Peyer's patch (tissue), 4 donors: Measurements from ENCODE around the gene TSPAN9. TPM values are rescaled to one million over a fixed set of nuclear protein-coding genes. Genes with fewer than 3 reads are reported as not detected.

Experiments used
- DNase-seq, 3 donors: peaks; one replicate each; pipeline ENCODE4 v3.0.0-alpha.2; 2017 to 2019
- H3K27ac ChIP-seq, 4 donors: fragments of 200-600 bp; sonication (generic); one replicate each; pipeline ENCODE4 v1.5.1; 2016 to 2019
- H3K27me3 ChIP-seq, 2 donors: fragments of 200-600 bp; sonication (generic); one replicate each; pipeline ENCODE4 v1.5.1; 2019
- H3K36me3 ChIP-seq, 3 donors: fragments of 200-600 bp; sonication (generic); one replicate each; pipeline ENCODE4 v1.5.1; 2016 to 2019
- H3K4me1 ChIP-seq, 4 donors: fragments of 200-600 bp; sonication (generic); one replicate each; pipeline ENCODE4 v1.5.1; 2016 to 2019
- H3K4me3 ChIP-seq, 4 donors: fragments of 200-600 bp; sonication (generic); 1 replicate in 3 of 4; 2 replicates in 1 of 4; pipeline ENCODE4 v1.5.1; 2016 to 2019; ENCODE audit warnings: mild to moderate bottlenecking in 1 of 4
- H3K9me3 ChIP-seq, 4 donors: fragments of 200-600 bp; sonication (generic); one replicate each; pipeline ENCODE4 v1.5.1; 2016 to 2019; ENCODE audit warnings: mild to moderate bottlenecking in 1 of 4
- POLR2A ChIP-seq, 2 donors: fragments of 450-650 bp; IDR thresholded peaks; one replicate each; pipeline ENCODE4 v1.5.1; 2017; ENCODE audit warnings: antibody characterized with exemption in 2 of 2, mild to moderate bottlenecking in 2 of 2, moderate library complexity in 2 of 2
- total RNA-seq, 4 donors: library from RNA; depleted of rRNA; stranded (reverse); fragments of >200 nt; gene quantifications; one replicate each; pipeline ENCODE4 v1.1.0, GENCODE V29; 2016
- TF ChIP-seq, protein P1 (sequence below), 6 experiments: fragments of 450-650 bp in 4 of 6; fragments of 200-600 bp in 2 of 6; sonication (generic) in 1 of 6; IDR thresholded peaks; one replicate each; pipeline ENCODE4 v1.5.1; 2017 to 2019; ENCODE audit warnings: antibody characterized with exemption in 6 of 6, mild to moderate bottlenecking in 3 of 6, moderate library complexity in 1 of 6

TSPAN9 gene
- total RNA-seq, 4 donors from 2014 or later, result 7.5 to 23.9 (median 11.8) TPM

DNA sequence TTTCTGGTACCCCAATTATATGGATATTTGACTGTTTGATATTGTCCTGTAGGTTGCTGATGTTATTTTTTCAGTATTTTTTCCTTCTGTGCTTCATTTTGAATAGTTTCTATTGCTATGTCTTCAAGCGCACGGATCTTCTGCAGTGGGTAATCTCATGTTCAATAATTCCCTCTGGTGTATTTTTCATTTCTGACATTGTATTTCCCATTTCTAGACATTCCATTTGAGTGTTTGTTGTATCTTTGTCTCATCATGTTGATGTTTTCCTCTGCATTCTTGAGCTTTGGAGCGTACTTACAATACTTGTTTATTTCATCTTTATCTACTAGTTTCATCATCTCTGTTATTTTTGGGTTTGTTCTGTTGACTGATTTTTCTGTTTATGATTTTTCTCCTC lies 22.0 kb downstream of the TSPAN9 start:
- H3K9me3 ChIP-seq, result no peaks in the 10 kb centered on the region

DNA sequence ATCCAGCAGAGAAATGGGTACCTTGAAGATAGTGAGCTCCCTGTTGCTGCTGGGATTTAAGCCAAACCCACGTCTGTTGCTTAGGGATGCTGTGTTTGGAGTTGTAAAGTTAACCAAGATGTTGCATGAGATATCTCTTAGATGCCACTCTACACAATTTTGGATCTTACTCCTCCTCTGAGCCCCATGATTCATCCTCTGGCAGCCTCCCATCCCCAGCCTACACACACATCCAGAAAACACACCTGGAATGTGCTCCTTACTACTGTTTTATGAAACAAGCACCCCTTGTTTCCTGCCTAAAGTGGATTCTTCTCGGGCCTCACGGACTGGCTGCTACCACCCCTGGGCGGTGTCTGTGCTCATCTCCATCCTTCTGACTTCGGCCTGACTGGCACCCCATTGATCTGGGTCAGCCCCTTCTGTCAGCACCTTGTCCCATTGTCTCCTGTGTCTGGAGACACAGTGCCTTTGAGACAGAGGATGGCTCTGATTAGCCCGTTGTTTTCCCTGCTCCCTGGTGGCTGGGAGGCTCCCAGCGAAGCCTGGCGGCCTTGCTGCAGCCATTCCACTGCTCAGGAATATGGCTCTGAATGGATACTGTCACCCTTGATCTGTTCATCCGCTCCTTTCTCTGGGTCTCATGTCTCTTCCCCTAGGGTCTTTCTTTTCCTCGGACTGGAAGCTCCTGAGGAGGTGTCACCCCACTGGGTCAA lies 24.3 kb downstream of the TSPAN9 start:
- Histone ChIP-seq H3K4me3 (no peak overlapping the region), H3K9me3 (no peaks in the 10 kb centered on the region), H3K4me1 (peaks cover 0 to 24% (median 2%) of the 10 kb centered on the region in 4 donors), H3K27me3 (no peaks in the 10 kb centered on the region), H3K36me3 (no peaks in the 10 kb centered on the region), H3K27ac (no peak overlapping the region)
- TF ChIP-seq, protein P1, sequence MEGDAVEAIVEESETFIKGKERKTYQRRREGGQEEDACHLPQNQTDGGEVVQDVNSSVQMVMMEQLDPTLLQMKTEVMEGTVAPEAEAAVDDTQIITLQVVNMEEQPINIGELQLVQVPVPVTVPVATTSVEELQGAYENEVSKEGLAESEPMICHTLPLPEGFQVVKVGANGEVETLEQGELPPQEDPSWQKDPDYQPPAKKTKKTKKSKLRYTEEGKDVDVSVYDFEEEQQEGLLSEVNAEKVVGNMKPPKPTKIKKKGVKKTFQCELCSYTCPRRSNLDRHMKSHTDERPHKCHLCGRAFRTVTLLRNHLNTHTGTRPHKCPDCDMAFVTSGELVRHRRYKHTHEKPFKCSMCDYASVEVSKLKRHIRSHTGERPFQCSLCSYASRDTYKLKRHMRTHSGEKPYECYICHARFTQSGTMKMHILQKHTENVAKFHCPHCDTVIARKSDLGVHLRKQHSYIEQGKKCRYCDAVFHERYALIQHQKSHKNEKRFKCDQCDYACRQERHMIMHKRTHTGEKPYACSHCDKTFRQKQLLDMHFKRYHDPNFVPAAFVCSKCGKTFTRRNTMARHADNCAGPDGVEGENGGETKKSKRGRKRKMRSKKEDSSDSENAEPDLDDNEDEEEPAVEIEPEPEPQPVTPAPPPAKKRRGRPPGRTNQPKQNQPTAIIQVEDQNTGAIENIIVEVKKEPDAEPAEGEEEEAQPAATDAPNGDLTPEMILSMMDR (IDR thresholded peaks at IDR 0.05), result no peak
- TF ChIP-seq POLR2A (IDR thresholded peaks at IDR 0.05), result no peak
- no peak for DNase-seq

More for the DNA sequence above, 22.0 kb downstream of the TSPAN9 start:
- peaks cover 0 to 15% (median 2%) of the 10 kb centered on the region in 4 donors for H3K4me1 ChIP-seq
- H3K36me3 ChIP-seq, result no peaks in the 10 kb centered on the region
- TF ChIP-seq, protein P1 (IDR thresholded peaks at IDR 0.05), result no peak
- TF ChIP-seq POLR2A (IDR thresholded peaks at IDR 0.05), result no peak
- no peak overlapping the region for H3K4me3 ChIP-seq
- no peak overlapping the region for H3K27ac ChIP-seq
- no peak for DNase-seq
- no peaks in the 10 kb centered on the region for H3K27me3 ChIP-seq

DNA sequence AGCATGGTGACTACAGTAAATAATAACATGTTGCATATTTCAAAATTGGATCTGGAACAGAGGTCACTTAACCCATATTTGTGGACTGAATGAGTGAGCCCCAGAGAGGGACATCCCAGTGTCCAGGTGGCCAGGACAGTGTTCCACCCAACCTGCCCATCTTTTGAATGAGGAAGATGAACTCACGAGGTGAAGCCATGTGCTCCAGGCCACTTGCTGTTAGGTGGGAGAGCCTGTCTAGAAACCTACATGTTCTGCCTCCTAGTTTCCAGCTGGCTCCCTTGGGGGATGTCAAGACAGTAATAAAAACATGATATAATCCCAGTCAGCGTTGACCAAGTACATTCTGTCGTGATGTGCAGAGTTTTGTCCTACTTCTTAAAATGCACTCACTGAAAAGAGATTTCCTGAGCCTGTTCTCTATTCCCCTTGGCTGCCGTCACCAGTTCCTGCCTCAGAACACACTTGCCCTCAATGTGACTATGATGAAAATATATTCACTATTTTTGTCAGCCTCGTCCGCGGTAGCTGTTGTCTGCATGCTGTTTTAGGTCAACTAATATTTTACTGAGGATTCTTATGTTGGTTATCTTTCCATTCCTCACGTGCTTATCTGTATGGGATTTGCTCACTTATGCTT lies 25.7 kb downstream of the TSPAN9 start:
- no peak overlapping the region for H3K27ac ChIP-seq
- no peaks in the 10 kb centered on the region for H3K27me3 ChIP-seq
- H3K4me1 ChIP-seq, result peaks cover 0 to 16% (median 0%) of the 10 kb centered on the region in 4 donors
- DNase-seq, result no peak
- no peak for TF ChIP-seq POLR2A (IDR thresholded peaks at IDR 0.05)
- TF ChIP-seq, protein P1 (IDR thresholded peaks at IDR 0.05), result no peak
- no peak overlapping the region for H3K4me3 ChIP-seq
- no peaks in the 10 kb centered on the region for H3K9me3 ChIP-seq
- no peaks in the 10 kb centered on the region for H3K36me3 ChIP-seq

DNA sequence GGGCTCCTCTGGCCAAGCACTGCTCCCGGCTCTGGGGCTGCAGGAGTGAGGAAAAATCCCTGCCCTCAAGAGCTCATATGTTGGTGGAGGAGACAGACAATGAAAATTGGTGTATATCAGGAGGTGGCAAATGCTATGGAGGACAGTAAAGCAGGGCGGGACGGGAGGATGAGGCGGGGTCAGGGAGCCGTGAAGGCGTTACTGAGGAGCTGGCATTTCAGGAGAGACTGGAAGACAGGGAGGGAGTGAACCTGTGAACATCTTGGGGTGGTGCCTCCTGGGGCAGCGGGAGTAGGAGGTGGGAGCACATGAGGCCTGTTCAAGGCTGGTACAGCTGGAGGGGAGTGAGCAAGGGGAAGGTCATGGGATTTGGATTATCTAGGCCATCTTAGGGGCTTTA lies 26.6 kb downstream of the TSPAN9 start:
- DNase-seq, result no peak
- Histone ChIP-seq H3K27ac (no peak overlapping the region), H3K4me3 (no peak overlapping the region), H3K4me1 (peaks cover 0 to 10% (median 0%) of the 10 kb centered on the region in 4 donors), H3K9me3 (no peaks in the 10 kb centered on the region), H3K36me3 (no peaks in the 10 kb centered on the region), H3K27me3 (no peaks in the 10 kb centered on the region)
- TF ChIP-seq POLR2A (IDR thresholded peaks at IDR 0.05), result no peak
- TF ChIP-seq, protein P1 (IDR thresholded peaks at IDR 0.05), result no peak

DNA sequence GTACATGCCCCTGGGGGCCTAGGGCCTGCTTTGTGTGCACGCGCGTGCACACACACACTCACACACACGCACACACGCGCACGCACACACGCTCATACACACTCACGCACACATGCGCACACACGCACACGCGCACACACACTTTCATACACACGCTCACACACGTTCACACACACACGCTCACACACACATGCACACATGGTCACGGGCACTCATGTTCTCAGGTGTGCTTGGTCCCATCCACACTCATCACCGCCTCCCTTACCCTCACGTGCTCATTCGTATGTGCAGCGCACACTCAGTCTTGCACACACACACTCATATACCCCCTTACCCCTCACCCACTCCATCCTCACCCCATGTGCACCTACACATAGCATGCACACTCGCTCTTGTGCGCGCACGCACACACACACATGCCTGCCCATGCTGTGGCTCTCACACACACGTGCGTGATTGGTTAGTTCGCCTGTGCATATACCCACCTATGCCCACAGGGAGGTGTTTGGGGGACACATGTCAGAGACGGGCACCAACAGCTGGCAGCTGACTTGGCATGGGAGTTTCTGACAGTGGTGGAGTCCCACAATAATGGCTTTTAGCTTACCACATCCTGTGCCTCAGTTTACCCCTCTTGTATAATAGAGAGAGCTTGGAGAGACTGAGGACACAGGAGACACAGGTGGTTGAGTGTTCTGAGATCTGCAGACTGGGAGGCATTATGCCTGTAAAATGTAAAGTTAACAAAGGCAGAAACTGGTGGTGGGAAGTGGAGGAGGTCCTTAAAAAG lies 28.7 kb downstream of the TSPAN9 start:
- H3K9me3 ChIP-seq, result no peaks in the 10 kb centered on the region
- H3K27ac ChIP-seq, result no peak overlapping the region
- peaks cover 0 to 10% (median 0%) of the 10 kb centered on the region in 4 donors for H3K4me1 ChIP-seq
- no peak overlapping the region for H3K4me3 ChIP-seq
- TF ChIP-seq POLR2A (IDR thresholded peaks at IDR 0.05), result no peak
- TF ChIP-seq, protein P1 (IDR thresholded peaks at IDR 0.05), result no peak
- no peaks in the 10 kb centered on the region for H3K27me3 ChIP-seq
- no peaks in the 10 kb centered on the region for H3K36me3 ChIP-seq
- no peak for DNase-seq
